CD14-positive monocyte (primary cell): Measurements from ENCODE around the gene REPIN1. TPM values are rescaled to one million over a fixed set of nuclear protein-coding genes. Genes with fewer than 3 reads are reported as not detected.
A peak's percentile ranks its signal among the peaks of the same experiment; 100 is the strongest.

Experiments
- DNase-seq, 3 donors: peaks; one replicate each; pipeline ENCODE4 v3.0.0-alpha.2; 2011 to 2022
- H2AFZ ChIP-seq: 2 replicates; pipeline ENCODE4 v1.6.0; 2012; ENCODE audit warnings: mild to moderate bottlenecking, low read depth, low read length, inconsistent platforms; ENCODE audit not compliant: insufficient read depth, poor library complexity, severe bottlenecking
- H3K27ac ChIP-seq, 2 donors: 1 replicate in 1 of 2; 2 replicates in 1 of 2; pipeline ENCODE4 v1.5.1; 2012 to 2013; ENCODE audit warnings: low read length in 2 of 2, control low read depth in 1 of 2, inconsistent platforms in 1 of 2, low read depth in 1 of 2, mild to moderate bottlenecking in 1 of 2
- H3K27me3 ChIP-seq, 2 donors: one replicate each; pipeline versions ENCODE4 v1.6.0 to v1.6.1; 2011 to 2013; ENCODE audit warnings: low read length in 2 of 2; ENCODE audit not compliant: control insufficient read depth in 2 of 2, insufficient read depth in 2 of 2
- H3K36me3 ChIP-seq, 2 donors: replicated peaks in 1 of 2; 1 replicate in 1 of 2; 2 replicates in 1 of 2; pipeline versions ENCODE4 v1.5.1 to v1.6.1; 2012 to 2013; ENCODE audit warnings: low read length in 2 of 2, control low read depth in 1 of 2, inconsistent platforms in 1 of 2, mild to moderate bottlenecking in 1 of 2; ENCODE audit not compliant: insufficient read depth in 2 of 2, control insufficient read depth in 1 of 2
- H3K4me1 ChIP-seq, 2 donors: 1 replicate in 1 of 2; 2 replicates in 1 of 2; pipeline versions ENCODE4 v1.5.1 to v1.6.1; 2012 to 2013; ENCODE audit warnings: low read length in 2 of 2, control low read depth in 1 of 2, inconsistent platforms in 1 of 2, mild to moderate bottlenecking in 1 of 2, moderate library complexity in 1 of 2; ENCODE audit not compliant: insufficient read depth in 2 of 2, control insufficient read depth in 1 of 2
- H3K4me2 ChIP-seq: replicated peaks from 2 replicates; pipeline ENCODE3; 2012; ENCODE audit warnings: low read length, moderate library complexity, mild to moderate bottlenecking; ENCODE audit not compliant: poor library complexity, severe bottlenecking; ENCODE audit errors: extremely low read depth
- H3K4me3 ChIP-seq, 3 experiments: fragments of 200-600 bp in 1 of 3; sonication (generic) in 1 of 3; replicated peaks in 1 of 3; 1 replicate in 2 of 3; 2 replicates in 1 of 3; pipeline ENCODE4 v1.5.1; 2011 to 2013; ENCODE audit warnings: low read length in 3 of 3, mild to moderate bottlenecking in 3 of 3, control low read depth in 2 of 3, low read depth in 2 of 3, inconsistent platforms in 1 of 3, moderate library complexity in 1 of 3
- H3K79me2 ChIP-seq: 2 replicates; pipeline ENCODE4 v1.6.0; 2012; ENCODE audit warnings: mild to moderate bottlenecking, control low read depth, inconsistent platforms, low read length, moderate library complexity; ENCODE audit not compliant: insufficient read depth
- H3K9ac ChIP-seq: 2 replicates; pipeline ENCODE4 v1.6.0; 2017; ENCODE audit warnings: low read length, mild to moderate bottlenecking; ENCODE audit not compliant: insufficient read depth, poor library complexity, severe bottlenecking
- H3K9me3 ChIP-seq, 2 donors: replicated peaks in 1 of 2; 1 replicate in 1 of 2; 2 replicates in 1 of 2; pipeline versions ENCODE4 v1.5.1 to v1.6.1; 2012 to 2013; ENCODE audit warnings: low read length in 2 of 2, control low read depth in 1 of 2; ENCODE audit not compliant: control insufficient read depth in 1 of 2, insufficient read depth in 1 of 2
- H4K20me1 ChIP-seq: 2 replicates; pipeline ENCODE4 v1.6.0; 2012; ENCODE audit warnings: mild to moderate bottlenecking, low read length, control low read depth, moderate library complexity; ENCODE audit not compliant: insufficient read depth
- H3K27ac Mint-ChIP-seq, 7 donors: one replicate each; pipeline ENCODE4 v1.8.0; 2020; ENCODE audit warnings: mild to moderate bottlenecking in 7 of 7, mixed read lengths in 7 of 7, moderate library complexity in 6 of 7, inconsistent platforms in 2 of 7
- H3K27me3 Mint-ChIP-seq, 3 donors: one replicate each; pipeline ENCODE4 v1.8.0; 2021 to 2022; ENCODE audit warnings: low read depth in 3 of 3, mild to moderate bottlenecking in 3 of 3, mixed read lengths in 3 of 3, moderate library complexity in 3 of 3, inconsistent platforms in 1 of 3
- H3K36me3 Mint-ChIP-seq, 2 donors: one replicate each; pipeline ENCODE4 v1.8.0; 2020; ENCODE audit warnings: mixed read lengths in 2 of 2, inconsistent platforms in 1 of 2, mild to moderate bottlenecking in 1 of 2
- H3K4me1 Mint-ChIP-seq: one replicate; pipeline ENCODE4 v1.8.0; 2020; ENCODE audit warnings: mild to moderate bottlenecking, mixed read lengths
- H3K4me3 Mint-ChIP-seq, 2 donors: one replicate each; pipeline ENCODE4 v1.8.0; 2020; ENCODE audit warnings: mild to moderate bottlenecking in 2 of 2, mixed read lengths in 2 of 2, moderate library complexity in 1 of 2
- H3K9me3 Mint-ChIP-seq, 7 donors: one replicate each; pipeline ENCODE4 v1.8.0; 2020 to 2022; ENCODE audit warnings: mixed read lengths in 7 of 7, mild to moderate bottlenecking in 6 of 7, moderate library complexity in 6 of 7, inconsistent platforms in 2 of 7
- CTCF ChIP-seq: fragments of 200-600 bp; IDR thresholded peaks from one replicate; pipeline ENCODE4 v1.8.0; 2022; ENCODE audit warnings: antibody characterized with exemption, mild to moderate bottlenecking
- WGBS: methylation state at CpG from one replicate; pipeline ENCODE4 v1.1.5; 2013; ENCODE audit warnings: missing lambda C conversion rate; ENCODE audit not compliant: insufficient coverage; 5-methylcytosine and 5-hydroxymethylcytosine counted together
- intact Hi-C, 2 donors: fragments of 100-400 bp; cut with micrococcal nuclease; formaldehyde crosslinking; loops; one replicate each; pipeline versions ENCODE4 v1.15.0 to v1.15.1; 2023
- polyA plus RNA-seq, 3 donors: library from polyadenylated mRNA; depleted of rRNA in 1 of 3; unstranded in 2 of 3; stranded (reverse) in 1 of 3; fragments of 300-500 nt in 2 of 3; fragments of >200 nt in 1 of 3; fragmentation: Illumina TruSeq in 2 of 3; gene quantifications; 1 replicate in 2 of 3; 2 replicates in 1 of 3; pipeline ENCODE4 v1.2.3, GENCODE V29; 2012 to 2021

The REPIN1 gene
- polyA plus RNA-seq, 3 donors = 32.7 to 42.9 (median 39.0) TPM

DNA sequence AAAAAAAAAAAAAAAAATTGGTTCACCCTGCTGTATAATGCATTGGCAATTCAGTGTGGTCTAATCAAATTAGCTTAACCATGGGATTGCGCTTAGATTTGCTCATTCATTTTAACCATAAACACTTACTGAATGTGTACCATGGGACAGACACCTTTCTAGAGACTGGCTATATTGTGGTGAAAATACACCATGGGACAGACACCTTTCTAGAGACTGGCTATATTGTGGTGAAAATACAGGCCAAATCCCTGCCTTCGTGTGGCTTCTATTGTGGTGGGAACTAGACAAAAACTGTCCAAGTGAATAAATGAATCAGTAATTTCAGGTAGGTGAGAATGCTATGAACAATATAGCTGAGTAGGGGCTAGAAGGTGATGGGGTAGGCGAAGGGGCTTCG, 10.2 kb upstream of the REPIN1 start:
- no peaks in the 10 kb centered on the region for H3K36me3 Mint-ChIP-seq
- Histone ChIP-seq H3K27ac (no peak overlapping the region), H3K27me3 (no peaks in the 10 kb centered on the region), H4K20me1 (no peaks in the 10 kb centered on the region), H3K4me2 (no peak overlapping the region), H3K9me3 (no peaks in the 10 kb centered on the region), H3K79me2 (no peaks in the 10 kb centered on the region), H3K4me1 (peaks cover 10 to 12% of the 10 kb centered on the region in 2 donors), H3K36me3 (no peaks in the 10 kb centered on the region), H3K9ac (no peak overlapping the region), H2AFZ (no peak overlapping the region), H3K4me3 (no peak overlapping the region)
- H3K9me3 Mint-ChIP-seq = no peaks in the 10 kb centered on the region
- WGBS = 100% methylated on average over 3 of the region's 4 CpGs
- H3K27me3 Mint-ChIP-seq = peaks cover 1 to 3% (median 3%) of the 10 kb centered on the region in 3 donors
- no peak overlapping the region for H3K4me3 Mint-ChIP-seq
- TF ChIP-seq CTCF = no peak
- no peak overlapping the region for H3K27ac Mint-ChIP-seq
- intact Hi-C loops = no loop called here
- H3K4me1 Mint-ChIP-seq = peaks cover 24% of the 10 kb centered on the region
- no peak for DNase-seq

GRCh38 chr7:150358988-150359621, 9.5 kb upstream of the REPIN1 start:
- 79% methylated on average over 4 of the region's 4 CpGs for WGBS
- H3K36me3 Mint-ChIP-seq = no peaks in the 10 kb centered on the region
- no peaks in the 10 kb centered on the region for H3K9me3 ChIP-seq
- peak overlapping the region in 1 of 7 donors; percentile 37 for H3K27ac Mint-ChIP-seq
- H3K4me2 ChIP-seq = no peak overlapping the region
- TF ChIP-seq CTCF = no peak
- H3K4me1 Mint-ChIP-seq = peaks cover 31% of the 10 kb centered on the region
- H3K27me3 Mint-ChIP-seq = peaks cover 1 to 3% (median 3%) of the 10 kb centered on the region in 3 donors
- intact Hi-C loops = no loop called here
- no peak overlapping the region for H3K27ac ChIP-seq
- DNase-seq = no peak
- no peak overlapping the region for H3K4me3 Mint-ChIP-seq
- H3K4me3 ChIP-seq = no peak overlapping the region
- no peak overlapping the region for H2AFZ ChIP-seq
- no peaks in the 10 kb centered on the region for H3K27me3 ChIP-seq
- no peaks in the 10 kb centered on the region for H3K36me3 ChIP-seq
- no peaks in the 10 kb centered on the region for H3K79me2 ChIP-seq
- no peaks in the 10 kb centered on the region for H4K20me1 ChIP-seq
- no peak overlapping the region for H3K9ac ChIP-seq
- peaks cover 16 to 19% of the 10 kb centered on the region in 2 donors for H3K4me1 ChIP-seq
- H3K9me3 Mint-ChIP-seq = no peaks in the 10 kb centered on the region
